Stimulated activated CD4-positive, alpha-beta T cell treated with anti-CD3 and anti-CD28 coated beads, Interleukin-15, amount 100 ng/mL, for 48 hours (primary cell): ENCODE results near the gene FOXK2.
"Not testable (repeated sequence)": the region's sequence is repeated elsewhere in the genome, so short reads cannot be mapped to it uniquely, and the experiment has no call there.

Source experiments
- DNase-seq, 2 donors: peaks; one replicate each; pipeline ENCODE4 v3.0.0-alpha.2; 2020; ENCODE audit warnings: low read depth in 2 of 2

Gene FOXK2

GRCh38 chr17:82534401-82534812 is 14.9 kb downstream of the FOXK2 start:
- no peak for DNase-seq

- DNase-seq: no peak
Observed at GRCh38 chr17:82536512-82537201, 17.1 kb downstream of the FOXK2 start.

DNA sequence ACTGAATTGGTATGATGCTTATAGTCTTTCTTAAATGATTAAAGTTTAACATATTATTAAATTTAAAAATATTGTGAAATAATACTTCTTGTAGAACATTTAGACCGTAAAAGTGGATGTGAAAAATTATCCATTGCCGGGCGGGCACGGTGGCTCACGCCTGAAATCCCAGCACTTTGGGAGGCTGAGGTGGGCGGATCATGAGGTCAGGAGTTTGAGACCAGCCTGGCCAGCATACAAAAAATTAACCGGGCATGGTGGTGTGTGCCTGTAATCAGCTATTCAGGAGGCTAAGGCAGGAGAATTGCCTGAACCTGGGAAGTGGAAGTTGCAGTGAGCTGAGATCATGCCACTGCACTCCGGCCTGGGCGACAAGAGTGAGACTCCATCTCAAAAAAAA is 17.7 kb downstream of the FOXK2 start:
- DNase-seq: not testable (repeated sequence)

DNA sequence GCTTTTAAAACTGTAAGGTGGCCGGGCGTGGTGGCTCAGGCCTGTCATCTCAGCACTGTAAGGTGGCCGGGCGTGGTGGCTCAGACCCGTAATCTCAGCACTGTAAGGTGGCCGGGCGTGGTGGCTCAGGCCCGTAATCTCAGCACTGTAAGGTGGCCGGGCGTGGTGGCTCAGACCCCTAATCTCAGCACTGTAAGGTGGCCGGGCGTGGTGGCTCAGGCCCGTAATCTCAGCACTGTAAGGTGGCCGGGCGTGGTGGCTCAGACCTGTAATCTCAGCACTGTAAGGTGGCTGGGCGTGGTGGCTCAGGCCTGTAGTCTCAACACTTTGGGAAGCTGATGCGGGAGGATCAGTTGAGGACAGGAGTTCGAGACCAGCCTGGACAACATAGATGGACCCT is 19.5 kb downstream of the FOXK2 start:
- DNase-seq: not testable (repeated sequence)

DNA sequence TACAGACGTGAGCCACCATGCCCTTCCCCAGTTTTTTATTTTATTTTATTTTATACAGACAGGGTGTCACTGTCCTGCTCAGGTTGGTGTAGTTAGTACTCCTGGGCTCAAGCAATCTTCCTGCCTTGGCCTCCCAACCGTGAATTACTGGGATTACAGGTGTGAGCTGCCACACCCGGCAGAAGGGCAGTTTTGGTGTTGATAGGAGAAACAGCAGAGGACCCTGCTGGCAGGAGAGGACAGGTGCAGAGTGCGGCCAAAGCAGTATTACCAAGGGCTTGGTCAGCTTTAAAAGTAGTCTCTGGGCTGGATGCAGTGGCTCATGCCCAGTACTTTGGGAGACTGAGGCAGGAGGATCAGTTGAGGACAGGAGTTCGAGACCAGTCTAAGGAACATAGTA is 22.9 kb downstream of the FOXK2 start:
- DNase-seq: no peak

GRCh38 chr17:82544431-82545070 is 25.0 kb downstream of the FOXK2 start:
- no peak for DNase-seq

- no peak for DNase-seq
Observed at GRCh38 chr17:82545071-82545462, 25.5 kb downstream of the FOXK2 start.

- DNase-seq: no peak
Observed at GRCh38 chr17:82547981-82548380, 28.4 kb downstream of the FOXK2 start.

DNA sequence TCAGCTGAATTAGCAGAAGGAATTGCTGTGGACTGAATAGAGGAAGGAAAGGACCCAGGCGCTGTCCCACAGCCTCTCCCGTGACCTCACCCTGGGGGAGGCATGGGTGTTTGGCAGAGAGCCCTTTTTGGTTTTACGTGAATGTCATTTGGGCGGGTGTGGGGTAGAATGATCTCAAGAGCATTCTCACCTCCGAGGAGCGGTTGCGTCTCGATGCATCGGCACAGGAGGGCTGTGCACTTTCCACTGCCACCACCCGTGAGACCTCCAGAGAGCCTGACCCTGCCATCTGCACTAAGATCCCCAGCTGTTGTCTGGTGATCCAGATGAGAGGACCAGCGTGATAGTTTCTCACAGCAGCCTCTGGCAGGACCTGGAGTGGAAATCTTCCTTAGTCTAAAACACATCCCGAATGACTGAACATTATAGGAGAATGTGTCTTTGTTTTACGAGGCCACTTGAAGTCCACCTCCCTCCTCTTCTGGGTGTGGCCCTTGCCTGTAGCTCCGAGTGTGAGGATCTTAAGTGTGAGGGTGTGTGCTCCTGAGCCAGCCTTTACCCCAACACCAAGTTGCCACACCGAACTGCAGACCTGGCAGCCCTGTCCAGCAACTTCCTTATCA is 29.3 kb downstream of the FOXK2 start:
- DNase-seq: no peak

DNA sequence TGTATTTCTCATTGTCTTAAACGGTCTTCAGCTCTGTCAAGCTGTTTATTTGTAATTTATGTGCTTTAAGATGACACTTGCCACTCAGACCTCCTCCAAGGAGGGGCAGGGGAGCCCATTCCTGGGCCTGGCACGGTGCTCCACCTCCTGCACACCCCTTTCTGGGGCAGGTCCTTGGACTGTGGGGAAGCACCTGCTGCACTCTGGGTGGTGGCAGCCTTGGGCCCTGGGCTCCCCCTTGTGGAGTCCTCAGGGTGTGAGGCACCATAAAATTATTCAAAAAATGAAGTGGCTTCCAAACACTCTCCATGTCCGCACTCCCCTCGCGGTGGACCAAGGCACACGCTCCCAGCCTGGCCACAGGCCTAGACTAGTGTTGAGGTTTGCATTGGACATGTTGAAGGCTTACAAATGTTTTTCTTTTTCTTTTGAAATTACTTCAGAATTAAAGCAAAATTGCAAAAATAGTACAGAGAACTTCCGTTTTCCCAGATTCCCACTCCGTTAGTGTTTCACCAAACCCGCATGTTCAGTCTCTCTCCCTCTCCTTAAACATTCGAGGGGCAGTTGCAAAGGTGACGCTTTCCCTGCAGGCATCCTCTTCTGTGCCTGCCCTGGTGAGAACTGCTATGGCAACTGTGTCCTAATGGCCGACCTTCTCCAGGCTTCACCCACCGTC is 32.4 kb downstream of the FOXK2 start:
- DNase-seq: peak; percentile 71 to 76

GRCh38 chr17:82552580-82552979 is 33.0 kb downstream of the FOXK2 start:
- no peak for DNase-seq

- no peak for DNase-seq
Observed at GRCh38 chr17:82553210-82553930, 33.8 kb downstream of the FOXK2 start.

DNA sequence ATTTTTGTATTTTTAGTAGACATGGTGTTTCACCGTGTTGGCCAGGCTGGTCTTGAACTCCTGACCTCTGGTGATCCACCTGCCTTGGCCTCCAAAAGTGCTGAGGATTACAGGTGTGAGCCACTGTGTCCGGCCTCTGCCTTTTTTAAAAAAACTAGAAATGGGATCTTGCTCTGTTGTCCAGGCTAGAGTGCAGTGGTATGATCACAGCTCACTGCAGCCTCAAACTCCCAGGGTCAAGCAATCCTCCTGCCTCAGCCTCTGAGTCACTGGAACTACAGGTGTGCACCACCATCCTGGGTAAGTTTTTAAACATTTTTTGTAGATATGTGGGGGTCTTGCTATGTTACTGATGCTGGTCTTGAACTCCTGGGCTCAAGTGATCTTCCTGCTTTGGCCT is 38.0 kb downstream of the FOXK2 start:
- DNase-seq: not testable (repeated sequence)

GRCh38 chr17:82559566-82560251 is 40.2 kb downstream of the FOXK2 start:
- DNase-seq: no peak

GRCh38 chr17:82560252-82560642 is 40.7 kb downstream of the FOXK2 start:
- DNase-seq: no peak

DNA sequence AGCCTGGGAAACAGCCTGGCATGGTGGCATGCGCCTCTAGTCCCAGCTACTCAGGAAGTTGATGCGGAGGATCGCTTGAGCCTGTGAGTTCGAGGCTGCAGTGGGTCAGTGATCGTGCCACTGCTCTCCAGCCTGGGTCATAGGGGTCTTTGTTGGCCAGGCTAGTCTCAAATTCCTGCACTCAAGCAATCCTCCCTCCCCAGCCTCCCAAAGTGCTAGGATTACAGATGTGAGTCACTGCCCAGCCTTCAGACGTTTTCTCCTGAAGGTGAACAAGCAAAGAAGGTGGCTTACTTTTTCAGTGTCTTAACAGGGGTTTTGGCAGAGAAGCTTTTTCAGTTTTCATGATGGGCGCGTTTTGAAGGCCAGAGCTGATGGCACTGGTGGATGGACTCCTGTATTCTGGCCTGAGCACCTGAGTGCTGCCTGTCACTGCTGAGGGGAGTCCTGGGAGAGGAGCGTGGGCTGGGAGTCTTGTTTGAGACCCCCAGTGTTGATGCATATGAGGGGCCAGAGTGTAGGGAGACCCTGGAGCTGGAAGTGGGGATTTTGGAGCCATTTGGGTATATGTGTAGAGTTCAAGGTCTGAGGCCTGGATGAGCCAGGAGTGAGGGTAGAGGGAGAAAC is 41.4 kb downstream of the FOXK2 start:
- no peak for DNase-seq

DNA sequence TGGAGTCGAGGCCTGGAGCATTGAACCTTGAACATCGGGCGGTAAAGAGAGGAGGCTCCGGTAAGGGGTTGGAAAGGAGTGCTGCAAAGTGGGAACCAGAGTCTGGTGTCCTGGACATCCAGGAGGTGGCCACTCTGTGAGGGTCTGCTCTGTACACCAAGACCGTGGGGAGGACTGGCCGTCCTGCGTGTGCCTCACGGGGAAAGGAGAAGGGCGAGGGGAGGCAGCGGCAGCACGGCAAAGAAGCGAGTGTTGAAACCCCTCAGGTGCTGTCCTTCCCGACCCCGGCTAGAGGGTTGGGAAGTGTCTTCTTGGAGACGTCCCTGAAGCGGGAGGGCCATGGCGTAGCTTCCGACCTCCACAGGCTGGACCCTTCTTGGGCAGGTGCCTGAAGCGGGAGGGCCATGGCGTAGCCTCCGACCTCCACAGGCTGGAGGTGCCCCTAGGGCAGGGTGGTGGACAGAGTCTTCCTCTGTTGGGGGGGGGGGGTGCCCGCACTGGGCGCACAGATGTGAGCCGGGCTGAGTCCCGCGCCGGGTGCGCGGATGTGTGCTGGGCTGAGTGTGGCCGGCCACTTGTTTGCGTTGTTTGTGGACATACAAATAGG is 42.0 kb downstream of the FOXK2 start:
- DNase-seq: no peak

DNA sequence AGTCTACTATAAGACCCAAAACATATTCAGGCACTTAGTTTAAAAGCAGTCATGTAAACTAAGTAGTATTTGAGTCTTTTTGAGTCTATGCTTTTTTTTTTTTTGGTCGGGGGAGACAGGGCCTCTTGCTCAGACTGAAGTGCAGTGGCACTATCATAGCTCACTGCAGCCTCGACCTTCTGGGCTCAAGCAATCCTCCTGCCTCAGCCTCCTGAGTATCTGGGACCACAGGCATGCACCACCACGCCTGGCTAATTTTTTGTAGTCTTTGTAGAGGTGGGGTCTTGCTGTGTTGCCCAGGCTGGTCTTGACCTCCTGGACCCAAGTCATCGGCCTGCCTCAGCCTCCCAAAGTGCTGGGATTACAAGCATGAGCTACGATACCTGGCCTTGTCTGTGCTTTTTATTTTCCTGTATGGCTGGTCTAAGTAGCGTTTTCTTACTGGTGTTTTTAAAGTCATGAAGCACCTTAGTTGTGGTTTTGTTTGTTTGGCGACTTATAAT is 43.2 kb downstream of the FOXK2 start:
- DNase-seq: not testable (repeated sequence)

DNA sequence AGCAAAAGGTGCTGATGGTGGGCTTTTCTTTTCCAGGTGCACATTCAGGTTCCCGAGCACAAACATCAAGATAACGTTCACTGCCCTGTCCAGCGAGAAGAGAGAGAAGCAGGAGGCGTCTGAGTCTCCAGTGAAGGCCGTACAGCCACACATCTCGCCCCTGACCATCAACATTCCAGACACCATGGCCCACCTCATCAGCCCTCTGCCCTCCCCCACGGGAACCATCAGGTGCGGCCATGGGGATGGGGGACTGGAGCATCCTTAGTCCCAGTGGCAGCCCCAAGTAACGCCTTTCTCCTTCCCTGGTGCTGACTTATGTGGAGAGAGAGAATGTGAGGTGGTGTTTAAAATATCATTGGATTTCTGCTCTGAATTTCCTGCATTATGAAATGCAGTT is 43.8 kb downstream of the FOXK2 start:
- no peak for DNase-seq

DNA sequence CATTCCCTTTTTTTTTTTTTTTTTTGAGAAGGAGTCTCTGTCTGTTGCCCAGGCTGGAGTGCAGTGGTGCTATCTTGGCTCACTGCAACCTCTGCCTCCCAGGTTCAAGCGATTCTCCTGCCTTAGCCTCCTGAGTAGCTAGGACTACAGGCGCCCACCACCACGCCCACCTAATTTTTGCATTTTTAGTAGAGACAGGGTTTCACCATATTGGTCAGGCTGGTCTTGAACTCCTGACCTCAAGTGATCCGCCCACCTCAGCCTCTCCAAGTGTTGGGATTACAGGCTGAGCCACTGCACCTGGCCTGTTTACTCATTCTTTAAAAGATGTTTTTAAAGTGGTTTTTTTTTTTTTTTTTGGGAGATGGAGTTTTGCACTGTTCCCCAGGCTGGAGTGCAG is 44.2 kb downstream of the FOXK2 start:
- not testable (repeated sequence) for DNase-seq
